Measurements from ENCODE around the gene PI4K2B.
"Not testable (repeated sequence)": the region's sequence is repeated elsewhere in the genome, so short reads cannot be mapped to it uniquely, and the experiment has no call there.

Gene PI4K2B

DNA sequence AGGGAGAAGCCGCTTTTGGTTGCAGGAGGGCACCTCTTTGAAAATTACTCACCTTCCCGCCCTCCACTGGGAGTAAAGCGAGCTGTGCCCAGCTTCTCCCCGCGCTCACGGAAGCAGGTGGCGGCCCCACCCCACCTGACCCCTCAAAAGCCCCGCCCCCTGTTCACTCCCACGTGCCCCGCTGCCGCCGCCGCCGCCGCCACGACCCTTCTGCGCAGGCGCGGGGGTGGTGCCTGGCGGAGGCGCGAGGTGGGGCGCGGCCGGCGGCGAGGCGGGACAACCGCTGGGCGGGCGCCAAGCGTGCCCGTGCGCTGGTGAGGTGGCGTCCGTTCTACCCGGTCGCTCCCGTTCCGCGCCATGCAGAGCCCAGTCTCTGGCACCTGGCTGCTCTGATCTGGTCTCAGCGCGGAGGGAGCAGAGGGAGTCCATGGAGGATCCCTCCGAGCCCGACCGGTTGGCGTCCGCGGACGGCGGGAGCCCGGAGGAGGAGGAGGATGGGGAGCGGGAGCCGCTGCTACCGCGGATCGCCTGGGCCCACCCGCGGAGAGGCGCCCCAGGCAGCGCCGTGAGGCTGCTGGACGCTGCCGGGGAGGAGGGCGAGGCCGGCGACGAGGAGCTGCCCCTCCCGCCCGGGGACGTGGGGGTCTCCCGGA lies at the start of gene PI4K2B:
TSS of gene PI4K2B (plus strand) at position 297 of the 653 bp plus-strand sequence. CDS start at position 428, 131 bp downstream.
- peak; percentile 95 for DNase-seq (ENCODE audit: low read depth)

GRCh38 chr4:25184056-25184455 lies 49.8 kb upstream of the PI4K2B start:
- no peak for DNase-seq (ENCODE audit: low read depth)

- DNase-seq (ENCODE audit: low read depth): no peak
Measured at GRCh38 chr4:25190407-25190806, 43.4 kb upstream of the PI4K2B start.

DNA sequence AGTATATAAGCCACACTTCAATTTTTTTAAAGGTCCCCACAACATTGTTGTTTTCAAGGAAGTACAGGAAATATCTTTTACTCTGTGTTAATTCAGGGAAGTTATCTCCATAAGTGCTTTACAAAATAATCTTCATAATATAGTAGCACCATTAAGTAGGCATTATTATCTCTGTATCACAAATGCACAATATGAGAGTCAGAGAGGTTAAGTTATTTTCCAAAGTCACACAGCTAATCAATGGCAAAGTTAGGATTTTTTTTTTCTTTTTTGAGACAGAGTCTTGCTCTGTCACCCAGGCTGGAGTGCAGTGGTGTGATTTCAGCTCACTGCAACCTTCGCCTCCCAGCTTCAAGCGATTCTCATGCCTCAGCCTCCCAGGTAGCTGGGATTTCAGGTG lies 35.1 kb upstream of the PI4K2B start:
- DNase-seq (ENCODE audit: low read depth): no peak

GRCh38 chr4:25207997-25208396 lies 25.8 kb upstream of the PI4K2B start:
- no peak for DNase-seq (ENCODE audit: low read depth)

GRCh38 chr4:25209702-25210101 lies 24.1 kb upstream of the PI4K2B start:
- no peak for DNase-seq (ENCODE audit: low read depth)

DNA sequence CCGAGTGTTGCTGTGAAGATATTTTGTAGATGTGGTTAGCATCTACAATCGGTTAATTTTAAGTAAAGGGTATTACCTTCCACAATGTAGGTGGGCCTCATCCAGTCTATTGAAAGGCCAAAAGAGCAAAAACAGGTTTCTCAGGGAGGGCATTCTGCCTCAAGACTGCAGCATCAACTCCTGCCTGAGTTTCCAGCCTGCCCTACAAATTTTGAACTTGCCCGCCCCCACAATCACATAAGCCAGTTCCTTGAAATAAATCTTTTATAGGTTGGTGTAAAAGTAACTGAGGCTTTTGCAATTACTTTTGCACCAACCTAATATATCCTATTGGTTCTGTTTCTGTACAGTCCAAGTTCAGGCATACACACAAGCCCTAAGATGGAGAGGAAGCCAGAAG lies 22.1 kb upstream of the PI4K2B start:
- DNase-seq (ENCODE audit: low read depth): no peak

DNA sequence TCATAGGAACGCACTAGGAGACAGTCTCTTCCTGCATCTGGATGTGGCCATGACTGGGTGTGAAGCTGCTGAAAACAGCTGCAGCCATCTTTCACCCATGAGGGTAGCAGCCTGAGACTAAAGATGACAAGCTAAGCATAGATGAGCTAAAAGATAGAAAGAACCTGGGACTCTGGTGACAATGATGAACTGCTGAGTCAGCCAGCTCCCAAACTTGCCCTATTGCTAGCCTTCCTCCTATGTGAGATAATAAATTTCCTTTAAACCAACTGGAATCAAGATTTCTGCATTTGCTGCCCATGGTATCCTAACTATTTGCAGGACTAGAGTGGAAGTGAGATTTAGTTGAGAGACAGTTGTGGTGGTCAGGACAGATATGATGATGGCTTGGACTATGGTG lies 21.0 kb upstream of the PI4K2B start:
- DNase-seq (ENCODE audit: low read depth): no peak

DNA sequence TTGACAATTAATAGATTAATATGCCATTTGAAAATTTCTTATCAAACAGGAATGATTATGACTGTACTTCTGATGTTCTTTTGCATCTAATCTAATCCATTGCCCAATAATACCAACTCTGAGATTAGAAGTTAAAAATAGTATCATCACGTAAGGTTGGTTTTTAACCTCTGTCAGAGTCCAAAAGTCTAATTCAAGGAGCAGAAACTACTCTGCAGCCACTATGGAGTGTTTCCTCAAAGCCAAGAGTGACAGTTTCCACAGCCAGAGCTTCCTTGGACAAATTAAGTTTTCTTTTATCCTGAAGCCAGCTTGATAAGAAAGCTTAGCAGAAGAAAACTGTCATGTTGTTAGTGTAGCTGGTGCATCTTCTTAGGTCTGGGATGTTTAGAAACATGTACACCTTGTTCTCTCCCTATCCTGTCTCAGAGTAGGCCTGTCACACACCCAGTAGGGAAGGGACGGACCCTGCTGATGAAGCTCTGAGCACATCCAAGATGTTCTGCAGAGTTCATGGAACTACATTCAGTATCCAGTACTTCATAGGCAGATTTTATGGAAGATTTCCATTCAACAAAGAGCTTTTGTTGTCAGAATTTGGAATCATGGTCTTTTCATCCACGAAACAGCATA lies 20.4 kb upstream of the PI4K2B start:
- no peak for DNase-seq (ENCODE audit: low read depth)

DNA sequence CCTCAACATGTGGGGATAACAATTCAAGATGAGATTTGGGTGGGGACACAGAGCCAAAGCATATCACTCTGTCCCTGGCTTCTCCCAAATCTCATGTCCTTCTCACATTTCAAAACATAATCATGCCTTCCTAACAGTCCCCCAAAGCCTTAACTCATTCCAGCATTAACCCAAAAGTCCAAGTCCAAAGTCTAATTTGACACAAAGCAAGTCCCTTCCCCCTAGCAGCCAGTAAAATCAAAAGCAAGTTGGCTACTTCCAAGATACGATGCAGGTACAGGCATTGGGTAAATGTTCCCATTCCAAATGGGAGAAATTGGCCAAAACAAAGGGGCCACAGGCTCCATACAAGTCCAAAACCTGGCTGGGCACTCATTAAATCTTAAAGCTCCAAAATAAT lies 19.1 kb upstream of the PI4K2B start:
- DNase-seq (ENCODE audit: low read depth): not testable (repeated sequence)

GRCh38 chr4:25215511-25215910 lies 18.3 kb upstream of the PI4K2B start:
- no peak for DNase-seq (ENCODE audit: low read depth)

- no peak for DNase-seq (ENCODE audit: low read depth)
Measured at GRCh38 chr4:25221377-25221776, 12.5 kb upstream of the PI4K2B start.

DNA sequence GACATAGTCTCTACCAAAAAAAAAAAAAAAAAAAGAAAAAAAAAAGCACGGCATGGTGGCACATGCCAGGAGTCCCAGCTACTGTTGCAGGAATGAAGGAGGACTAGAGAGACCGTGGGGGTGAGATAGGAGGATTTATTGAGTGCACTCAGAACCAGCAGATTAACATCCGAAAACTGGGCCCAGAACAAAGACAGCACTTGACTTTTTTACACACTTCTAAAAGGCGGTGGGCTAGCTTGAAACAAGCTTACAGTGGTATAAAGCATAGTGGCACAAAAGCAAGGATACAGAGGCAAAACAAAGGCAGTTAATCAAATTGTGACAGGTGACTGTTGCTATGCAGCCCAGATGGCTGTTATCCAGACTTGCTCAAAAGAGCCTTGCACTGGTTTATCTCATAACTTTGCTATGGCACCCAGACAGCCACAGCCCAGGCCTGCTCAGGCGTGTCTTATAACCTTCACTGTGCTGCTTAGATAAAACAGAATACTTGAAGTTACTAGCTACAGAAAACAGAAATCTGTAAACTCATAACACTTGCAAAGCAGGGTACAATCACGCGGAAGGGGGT lies 9.9 kb upstream of the PI4K2B start:
- DNase-seq (ENCODE audit: low read depth): no peak

DNA sequence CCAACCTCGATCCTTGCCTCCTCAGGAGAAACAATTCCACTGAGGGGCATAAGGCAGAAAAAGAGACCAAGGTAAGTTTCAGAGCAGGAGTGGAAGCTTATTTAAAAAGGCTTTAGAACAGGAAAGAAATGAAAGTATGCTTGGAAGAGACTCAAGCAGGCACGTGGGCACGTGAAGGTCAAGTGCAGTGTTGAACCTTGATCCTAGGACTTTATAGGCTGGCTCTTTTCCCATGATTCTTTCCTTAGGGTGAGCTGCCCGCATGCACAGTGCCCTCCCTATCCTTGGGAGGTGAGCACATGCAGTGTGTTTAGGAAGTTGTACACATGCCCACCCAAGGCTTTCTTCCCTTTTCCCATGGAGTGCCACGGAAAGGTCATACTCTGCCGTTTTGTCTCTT lies 4.0 kb upstream of the PI4K2B start:
- no peak for DNase-seq (ENCODE audit: low read depth)

DNA sequence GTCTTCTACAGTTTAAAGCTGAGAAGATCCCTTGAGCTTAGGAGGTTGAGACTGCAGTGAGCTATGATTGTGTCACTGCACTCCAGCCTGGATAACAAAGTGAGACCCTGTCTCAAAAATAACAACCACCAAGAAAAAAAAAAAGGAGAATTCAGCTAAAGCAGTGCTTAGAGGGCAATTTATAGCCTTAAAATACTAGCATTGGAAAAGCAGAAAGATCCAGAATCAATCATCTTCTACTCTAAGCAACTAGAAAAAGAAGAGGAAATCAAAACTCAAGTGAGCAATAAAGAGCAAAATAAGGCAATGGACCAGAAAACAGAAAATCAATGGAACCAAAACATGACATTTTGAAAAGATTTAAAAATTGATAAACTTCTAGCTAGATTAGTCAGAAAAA lies 639 bp upstream of the PI4K2B start:
- DNase-seq (ENCODE audit: low read depth): no peak

DNA sequence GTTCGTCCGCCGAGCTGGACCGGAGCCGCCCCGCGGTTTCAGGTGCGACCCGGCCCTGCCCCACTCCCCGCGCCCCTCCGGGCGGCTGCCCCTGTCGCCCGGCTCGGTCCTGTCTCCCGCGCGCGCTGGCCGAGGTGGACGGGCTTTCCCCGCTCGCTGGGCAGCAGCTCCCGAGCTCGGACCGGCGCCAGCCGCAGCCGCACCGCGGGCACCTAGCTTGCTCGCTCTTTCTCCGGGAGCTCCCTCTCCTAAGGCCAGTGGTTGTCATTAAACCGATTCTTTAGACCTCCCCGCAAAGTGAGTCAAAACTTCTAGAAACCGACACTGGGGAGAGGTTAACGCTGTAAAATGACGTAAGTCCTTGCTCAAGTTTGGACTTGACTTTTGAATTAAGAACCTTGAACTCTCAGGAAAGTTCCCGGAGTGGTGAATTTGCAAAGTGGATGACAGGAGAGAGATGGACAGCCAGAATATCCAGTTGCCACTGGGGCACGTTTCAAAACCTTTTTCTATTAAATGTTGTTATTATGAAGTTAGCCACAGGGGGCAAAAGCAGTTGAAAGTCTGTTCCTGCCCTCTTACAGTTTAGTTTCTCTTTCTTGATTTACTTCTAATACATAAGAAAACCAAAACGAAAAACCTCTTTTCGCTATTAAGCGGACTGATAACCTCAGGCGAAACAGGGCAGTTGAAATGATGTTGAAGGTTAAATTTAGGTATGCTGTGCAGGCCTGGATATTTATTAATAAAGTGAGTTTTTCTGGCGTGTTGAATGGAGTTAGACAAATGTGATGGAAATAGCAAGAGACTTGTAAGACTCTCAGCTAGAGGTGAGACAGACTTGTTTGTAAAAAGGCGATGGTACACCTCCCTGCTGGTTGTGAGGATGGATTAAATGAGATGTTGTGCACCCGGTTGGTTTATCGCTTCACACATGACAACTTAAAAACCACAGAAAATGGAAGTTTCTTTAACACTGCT lies 847 bp downstream of the PI4K2B start:
- DNase-seq (ENCODE audit: low read depth): peak; percentile 37

- DNase-seq (ENCODE audit: low read depth): no peak
Measured at GRCh38 chr4:25235401-25235800, 1.6 kb downstream of the PI4K2B start.

DNA sequence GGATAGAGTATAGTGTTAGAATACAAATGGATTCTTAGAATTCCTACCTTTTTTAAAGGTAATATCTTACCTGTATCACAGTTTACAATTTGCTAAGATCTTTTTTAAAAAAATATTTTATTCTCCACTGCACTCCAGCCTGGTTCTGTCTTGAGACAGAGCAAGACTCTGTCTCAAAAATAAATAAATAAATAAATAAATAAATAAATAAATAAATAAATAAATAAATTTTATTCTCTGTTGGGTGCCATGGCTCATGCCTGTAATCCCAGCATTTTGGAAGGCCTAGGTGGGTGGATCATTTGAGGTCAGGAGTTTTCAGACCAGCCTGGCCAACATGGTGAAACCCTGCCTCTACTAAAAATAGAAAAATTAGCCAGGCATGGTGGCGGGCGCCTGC lies 2.2 kb downstream of the PI4K2B start:
- not testable (repeated sequence) for DNase-seq (ENCODE audit: low read depth)

GRCh38 chr4:25236971-25237370 lies 3.1 kb downstream of the PI4K2B start:
- DNase-seq (ENCODE audit: low read depth): no peak

DNA sequence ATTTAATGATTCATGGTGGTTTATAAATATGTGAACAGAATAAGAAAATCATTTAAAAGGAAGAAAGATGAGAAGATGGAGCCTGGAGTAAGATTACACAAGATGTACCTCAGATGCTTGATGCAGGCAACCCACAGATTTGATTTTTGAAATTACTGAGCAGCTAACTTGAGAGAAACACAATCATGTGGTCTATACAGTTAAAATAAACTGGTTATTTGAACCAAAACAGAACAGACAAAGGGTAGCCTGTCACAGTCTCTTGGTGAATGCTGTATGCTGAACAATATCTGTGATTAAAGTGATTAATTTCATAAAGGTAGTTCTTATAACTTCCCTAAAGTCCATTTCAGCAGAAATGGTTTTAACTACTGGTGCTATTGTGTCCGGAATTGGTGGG lies 4.2 kb downstream of the PI4K2B start:
- DNase-seq (ENCODE audit: low read depth): no peak

DNA sequence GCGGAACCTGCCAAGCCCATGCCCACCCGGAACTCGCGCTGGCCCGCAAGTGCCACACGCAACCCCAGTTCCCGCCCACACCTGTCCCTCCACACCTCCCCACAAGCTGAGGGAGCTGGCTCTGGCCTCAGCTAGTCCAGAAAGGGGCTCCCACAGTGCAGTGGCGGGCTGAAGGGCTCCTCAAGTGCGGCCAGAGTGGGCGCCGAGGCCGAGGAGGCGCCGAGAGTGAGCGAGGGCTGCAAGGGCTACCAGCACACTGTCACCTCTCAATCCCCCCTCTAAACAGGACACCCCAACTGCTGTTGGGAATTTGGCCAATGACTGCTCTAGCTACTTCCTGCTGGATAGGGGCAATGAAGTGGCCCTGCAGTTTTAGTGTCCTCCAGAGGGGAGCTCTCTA lies 5.7 kb downstream of the PI4K2B start:
- DNase-seq (ENCODE audit: low read depth): not testable (repeated sequence)

- not testable (repeated sequence) for DNase-seq (ENCODE audit: low read depth)
Measured at GRCh38 chr4:25240754-25241210, 6.9 kb downstream of the PI4K2B start.
